ENCODE data around the gene PPP1R3G. TPM values are rescaled to one million over a fixed set of nuclear protein-coding genes. Genes with fewer than 3 reads are reported as not detected.
A peak's percentile ranks its signal among the peaks of the same experiment; 100 is the strongest.

The PPP1R3G gene
- total and polyA plus RNA-seq, 2 of the 13 experiments (the other 11 are each of a cell fraction or from before 2014, with no cell fraction given) = 1.2 to 1.3 TPM

DNA sequence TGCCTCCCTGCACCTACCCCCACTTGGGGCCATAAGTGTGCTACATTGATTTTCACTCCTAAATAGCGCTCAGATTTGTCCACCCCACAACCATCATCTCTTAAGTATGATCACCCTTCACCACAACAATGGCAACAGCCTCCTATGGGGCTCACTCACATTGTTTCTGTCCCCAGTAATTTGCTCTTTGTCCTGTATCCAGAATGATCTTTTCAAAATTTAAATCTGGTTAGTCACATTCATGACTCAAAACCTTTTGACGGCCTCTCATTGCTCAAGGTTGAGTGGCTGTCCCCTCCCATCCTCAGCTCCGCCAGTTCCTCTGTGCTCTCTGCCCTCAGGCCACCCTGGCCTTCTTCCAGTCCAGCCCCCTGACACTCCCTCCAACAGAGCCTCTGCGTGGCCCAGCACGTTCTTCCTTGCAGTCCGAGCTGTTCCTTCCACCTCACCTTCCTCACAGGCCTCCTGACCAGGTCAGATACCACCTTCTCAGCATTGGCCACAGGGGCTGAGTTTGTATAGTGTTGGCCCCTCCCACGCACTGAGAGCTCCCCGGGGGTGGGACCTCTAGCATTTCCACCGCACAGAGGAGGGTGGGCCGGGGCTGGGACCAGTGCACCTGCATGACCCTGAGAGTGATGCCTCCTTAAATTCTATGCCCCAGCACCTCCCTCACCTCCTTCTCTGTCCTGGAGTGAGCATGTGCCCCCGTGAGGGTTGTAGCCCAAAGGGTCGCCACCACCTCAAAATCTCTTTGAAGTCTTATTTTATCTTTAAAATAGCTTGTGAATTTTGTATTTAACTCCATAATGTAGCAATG, 2.4 kb upstream of the PPP1R3G start:
- Histone ChIP-seq H4K20me1 (ENCODE audit: insufficient read depth, low read length) (no peaks in the 10 kb centered on the region), H3K36me3 (replicated peaks in 1 of 2; ENCODE audit: control insufficient read depth in 1 of 2, insufficient read depth in 2 of 2, low read length in 2 of 2) (no peaks in the 10 kb centered on the region), H3K9ac (ENCODE audit: insufficient read depth, low read depth, low read length) (peak overlapping the region; percentile 76), H3K4me3 (replicated peaks in 1 of 3; ENCODE audit: insufficient read depth in 1 of 3, low read depth in 2 of 3, low read length in 3 of 3) (peak overlapping the region; percentile 25 to 71 (median 49)), H3K4me2 (ENCODE audit: low read depth, low read length) (peak overlapping the region; percentile 96), H3K4me1 (ENCODE audit: insufficient read depth, low read length) (peaks cover 69% of the 10 kb centered on the region), H3K27me3 (ENCODE audit: control insufficient read depth in 1 of 2, insufficient read depth in 2 of 2, low read length in 2 of 2) (no peaks in the 10 kb centered on the region), H3K9me3 (ENCODE audit: low read length) (no peaks in the 10 kb centered on the region), H3K27ac (ENCODE audit: extremely low read length, insufficient read depth, low read length) (peak overlapping the region; percentile 81), H3K79me2 (ENCODE audit: insufficient read depth, low read length) (peaks cover 5% of the 10 kb centered on the region), H2AFZ (ENCODE audit: low read length) (no peak overlapping the region)
- 15% methylated on average over 12 of the region's 12 CpGs for WGBS (ENCODE audit: low lambda C conversion rate)
- CTCF ChIA-PET (ENCODE audit: low intra/inter-chr PET ratio, low total read pairs) = no interaction called here
- intact Hi-C loops (cut with micrococcal nuclease; ENCODE audit: unreplicated experiment) = loop anchor here (5.0 kb wide), 1 partner anchor 35 kb away; no protein-coding TSS in a partner anchor
- ATAC-seq = peak; percentile 88
- in situ Hi-C loops (cut with HindIII; ENCODE audit: extremely low pct_ligation_motif_present, low pct_unique_long_range_greater_than_20kb) = no loop called here
- peak; percentile 87 for DNase-seq (ENCODE audit: low spot score)
- peak; percentile 82 for FAIRE-seq
- TSS peak; percentile 43 for BruUV-seq (replicated peaks)
- POLR2A ChIA-PET = interaction anchor here (0.6 to 3.0 kb wide), 9 partner anchors 14 to 123 kb away, joined by 3 to 21 read pairs (median 4); partner anchors contain the start of gene RPP40
- peak; percentile 92 for TF ChIP-seq ARNTL (CRISPR knock-in tag; IDR thresholded peaks at IDR 0.05)
- TF ChIP-seq ZNF33A (CRISPR knock-in tag; IDR thresholded peaks at IDR 0.05; ENCODE audit: borderline replicate concordance) = no peak
- peak; percentile 60 for TF ChIP-seq ZNF816 (CRISPR knock-in tag; IDR thresholded peaks at IDR 0.05; ENCODE audit: borderline replicate concordance)
- TF ChIP-seq, protein P1, sequence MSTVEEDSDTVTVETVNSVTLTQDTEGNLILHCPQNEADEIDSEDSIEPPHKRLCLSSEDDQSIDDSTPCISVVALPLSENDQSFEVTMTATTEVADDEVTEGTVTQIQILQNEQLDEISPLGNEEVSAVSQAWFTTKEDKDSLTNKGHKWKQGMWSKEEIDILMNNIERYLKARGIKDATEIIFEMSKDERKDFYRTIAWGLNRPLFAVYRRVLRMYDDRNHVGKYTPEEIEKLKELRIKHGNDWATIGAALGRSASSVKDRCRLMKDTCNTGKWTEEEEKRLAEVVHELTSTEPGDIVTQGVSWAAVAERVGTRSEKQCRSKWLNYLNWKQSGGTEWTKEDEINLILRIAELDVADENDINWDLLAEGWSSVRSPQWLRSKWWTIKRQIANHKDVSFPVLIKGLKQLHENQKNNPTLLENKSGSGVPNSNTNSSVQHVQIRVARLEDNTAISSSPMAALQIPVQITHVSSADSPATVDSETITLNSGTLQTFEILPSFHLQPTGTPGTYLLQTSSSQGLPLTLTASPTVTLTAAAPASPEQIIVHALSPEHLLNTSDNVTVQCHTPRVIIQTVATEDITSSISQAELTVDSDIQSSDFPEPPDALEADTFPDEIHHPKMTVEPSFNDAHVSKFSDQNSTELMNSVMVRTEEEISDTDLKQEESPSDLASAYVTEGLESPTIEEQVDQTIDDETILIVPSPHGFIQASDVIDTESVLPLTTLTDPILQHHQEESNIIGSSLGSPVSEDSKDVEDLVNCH (CRISPR knock-in tag; IDR thresholded peaks at IDR 0.05) = no peak
- TF ChIP-seq, protein P2, sequence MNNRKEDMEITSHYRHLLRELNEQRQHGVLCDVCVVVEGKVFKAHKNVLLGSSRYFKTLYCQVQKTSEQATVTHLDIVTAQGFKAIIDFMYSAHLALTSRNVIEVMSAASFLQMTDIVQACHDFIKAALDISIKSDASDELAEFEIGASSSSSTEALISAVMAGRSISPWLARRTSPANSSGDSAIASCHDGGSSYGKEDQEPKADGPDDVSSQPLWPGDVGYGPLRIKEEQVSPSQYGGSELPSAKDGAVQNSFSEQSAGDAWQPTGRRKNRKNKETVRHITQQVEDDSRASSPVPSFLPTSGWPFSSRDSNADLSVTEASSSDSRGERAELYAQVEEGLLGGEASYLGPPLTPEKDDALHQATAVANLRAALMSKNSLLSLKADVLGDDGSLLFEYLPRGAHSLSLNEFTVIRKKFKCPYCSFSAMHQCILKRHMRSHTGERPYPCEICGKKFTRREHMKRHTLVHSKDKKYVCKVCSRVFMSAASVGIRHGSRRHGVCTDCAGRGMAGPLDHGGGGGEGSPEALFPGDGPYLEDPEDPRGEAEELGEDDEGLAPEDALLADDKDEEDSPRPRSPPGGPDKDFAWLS (CRISPR knock-in tag; IDR thresholded peaks at IDR 0.05; ENCODE audit: borderline replicate concordance) = no peak
- no peak for TF ChIP-seq PHF5A (CRISPR knock-in tag; IDR thresholded peaks at IDR 0.05; ENCODE audit: low read depth, unreplicated experiment)
- peak; percentile 90 for TF ChIP-seq HDAC1 (CRISPR knock-in tag; IDR thresholded peaks at IDR 0.05)
- TF ChIP-seq NFIB (CRISPR knock-in tag; IDR thresholded peaks at IDR 0.05; ENCODE audit: borderline replicate concordance) = no peak
- 0 out of 2 replicates have a peak, but pooled peaks have one; percentile 11 for TF ChIP-seq ZNF629 (CRISPR knock-in tag; conservative IDR thresholded peaks at IDR 0.05)
